WERI-Rb-1 (cell line): ENCODE data around the gene KLLN.

Experiments
- DNase-seq: peaks from one replicate; pipeline ENCODE4 v3.0.0-alpha.2; 2020
- H3K27ac ChIP-seq: fragments of 250-450 bp; sonication (Bioruptor Pico); 2 replicates; pipeline ENCODE4 v1.5.1; 2020; ENCODE audit warnings: mild to moderate bottlenecking, moderate library complexity
- H3K27me3 ChIP-seq: fragments of 250-450 bp; sonication (Bioruptor Pico); 2 replicates; pipeline ENCODE4 v1.5.1; 2021; ENCODE audit warnings: mild to moderate bottlenecking, low read depth, moderate library complexity; ENCODE audit not compliant: insufficient read depth, severe bottlenecking
- H3K36me3 ChIP-seq: fragments of 250-450 bp; sonication (Bioruptor Pico); 2 replicates; pipeline ENCODE4 v1.5.1; 2020; ENCODE audit warnings: mild to moderate bottlenecking, moderate library complexity
- H3K4me3 ChIP-seq: 2 replicates; pipeline ENCODE4 v1.5.1; 2011; ENCODE audit warnings: low read depth, mild to moderate bottlenecking, control low read depth, low read length
- H3K9me3 ChIP-seq: fragments of 250-450 bp; sonication (Bioruptor Pico); 2 replicates; pipeline ENCODE4 v1.5.1; 2021; ENCODE audit warnings: mild to moderate bottlenecking, moderate library complexity; ENCODE audit not compliant: severe bottlenecking
- CTCF ChIP-seq: IDR thresholded peaks from 2 replicates; pipeline ENCODE4 v1.5.1; 2011; ENCODE audit warnings: low read depth, mild to moderate bottlenecking, control low read depth, inconsistent platforms, low read length

KLLN gene

GRCh38 chr10:87827681-87828080, 35.7 kb downstream of the KLLN start:
- H3K4me3 ChIP-seq, result no peak overlapping the region
- H3K27ac ChIP-seq, result no peak overlapping the region
- H3K36me3 ChIP-seq, result no peaks in the 10 kb centered on the region
- no peaks in the 10 kb centered on the region for H3K9me3 ChIP-seq
- H3K27me3 ChIP-seq, result no peaks in the 10 kb centered on the region
- no peak for TF ChIP-seq CTCF
- DNase-seq, result no peak

GRCh38 chr10:87826653-87827052, 36.7 kb downstream of the KLLN start:
- Histone ChIP-seq H3K27ac (no peak overlapping the region), H3K9me3 (no peaks in the 10 kb centered on the region), H3K4me3 (no peak overlapping the region), H3K36me3 (no peaks in the 10 kb centered on the region), H3K27me3 (no peaks in the 10 kb centered on the region)
- DNase-seq, result no peak
- no peak for TF ChIP-seq CTCF

- H3K4me3 ChIP-seq, result peak overlapping the region; percentile 96
- peaks cover 1% of the 10 kb centered on the region for H3K36me3 ChIP-seq
- no peak for TF ChIP-seq CTCF
- DNase-seq, result no peak
- no peaks in the 10 kb centered on the region for H3K27me3 ChIP-seq
- H3K27ac ChIP-seq, result no peak overlapping the region
- no peaks in the 10 kb centered on the region for H3K9me3 ChIP-seq
These were observed 44.1 kb downstream of the KLLN start for GRCh38 chr10:87819289-87819585.

GRCh38 chr10:87818505-87819288, 44.6 kb downstream of the KLLN start:
- Histone ChIP-seq H3K27me3 (no peaks in the 10 kb centered on the region), H3K9me3 (no peaks in the 10 kb centered on the region), H3K4me3 (peak overlapping the region; percentile 96), H3K27ac (peak overlapping the region; percentile 84), H3K36me3 (peaks cover 7% of the 10 kb centered on the region)
- TF ChIP-seq CTCF, result 0 out of 2 replicates have a peak, but pooled peaks have one; percentile 0
- peak; percentile 48 for DNase-seq

GRCh38 chr10:87817609-87818504, 45.5 kb downstream of the KLLN start, which contains the start of gene ATAD1:
ATAD1 (minus strand) TSS chr10:87818226; CDS start chr10:87814599, 3,627 bp downstream.
- H3K4me3 ChIP-seq, result peak within 1 kb of the TSS; percentile 96
- peaks cover 14% of the 10 kb centered on the region for H3K36me3 ChIP-seq
- H3K9me3 ChIP-seq, result no peaks in the 10 kb centered on the region
- no peaks in the 10 kb centered on the region for H3K27me3 ChIP-seq
- 0 out of 2 replicates have a peak, but pooled peaks have one; percentile 13 for TF ChIP-seq CTCF
- peak within 1 kb of the TSS; percentile 84 for H3K27ac ChIP-seq
- peak; percentile 91 for DNase-seq
